M059J (cell line): ENCODE data around the gene CDC34. TPM values are rescaled to one million over a fixed set of nuclear protein-coding genes. Genes with fewer than 3 reads are reported as not detected.
A peak's percentile ranks its signal among the peaks of the same experiment; 100 is the strongest.

Source experiments
- DNase-seq: peaks from one replicate; pipeline ENCODE4 v3.0.0-alpha.2; 2012; ENCODE audit warnings: low read depth
- total RNA-seq: library from RNA; depleted of rRNA; stranded (reverse); fragments of >200 nt; shearing (Covaris generic); gene quantifications from 2 replicates; pipeline ENCODE4 v1.2.3, GENCODE V29; 2014; rRNA removed

Gene CDC34
- total RNA-seq, 1 experiment from 2014 or later, result 57.4 TPM

- DNase-seq, result no peak
Observed at GRCh38 chr19:588741-589692, 57.5 kb downstream of the CDC34 start.

DNA sequence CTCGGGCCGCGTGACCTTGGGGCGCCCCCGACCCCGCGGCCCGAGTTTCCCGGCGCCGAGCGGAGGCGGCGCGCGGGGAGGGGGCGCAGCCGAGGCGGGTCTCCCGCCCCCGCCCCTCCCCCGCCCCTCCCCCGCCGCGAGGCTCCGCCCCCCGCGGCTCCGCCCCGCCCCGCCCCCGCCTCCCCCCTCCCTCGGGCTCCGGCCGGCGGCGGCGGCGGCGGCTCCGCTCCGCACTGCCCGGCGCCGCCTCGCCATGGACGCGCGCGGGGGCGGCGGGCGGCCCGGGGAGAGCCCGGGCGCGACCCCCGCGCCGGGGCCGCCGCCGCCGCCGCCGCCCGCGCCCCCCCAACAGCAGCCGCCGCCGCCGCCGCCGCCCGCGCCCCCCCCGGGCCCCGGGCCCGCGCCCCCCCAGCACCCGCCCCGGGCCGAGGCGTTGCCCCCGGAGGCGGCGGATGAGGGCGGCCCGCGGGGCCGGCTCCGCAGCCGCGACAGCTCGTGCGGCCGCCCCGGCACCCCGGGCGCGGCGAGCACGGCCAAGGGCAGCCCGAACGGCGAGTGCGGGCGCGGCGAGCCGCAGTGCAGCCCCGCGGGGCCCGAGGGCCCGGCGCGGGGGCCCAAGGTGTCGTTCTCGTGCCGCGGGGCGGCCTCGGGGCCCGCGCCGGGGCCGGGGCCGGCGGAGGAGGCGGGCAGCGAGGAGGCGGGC lies 58.3 kb downstream of the CDC34 start, which contains the start of gene HCN2:
Gene HCN2, plus strand, starts transcription at position 189 of the 703 bp plus-strand sequence. Its CDS starts 65 bp downstream, at position 254.
- DNase-seq, result no peak

DNA sequence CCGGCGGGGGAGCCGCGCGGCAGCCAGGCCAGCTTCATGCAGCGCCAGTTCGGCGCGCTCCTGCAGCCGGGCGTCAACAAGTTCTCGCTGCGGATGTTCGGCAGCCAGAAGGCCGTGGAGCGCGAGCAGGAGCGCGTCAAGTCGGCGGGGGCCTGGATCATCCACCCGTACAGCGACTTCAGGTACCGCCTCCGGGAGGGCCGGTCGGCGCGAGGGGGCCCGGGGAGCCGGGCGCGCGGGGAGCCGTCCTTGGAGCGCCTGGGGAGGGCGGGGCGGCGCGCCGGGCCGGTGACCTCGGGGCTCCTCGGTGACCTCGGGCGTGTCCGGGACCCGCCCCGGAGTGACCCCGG lies 58.8 kb downstream of the CDC34 start:
- peak; percentile 46 for DNase-seq

DNA sequence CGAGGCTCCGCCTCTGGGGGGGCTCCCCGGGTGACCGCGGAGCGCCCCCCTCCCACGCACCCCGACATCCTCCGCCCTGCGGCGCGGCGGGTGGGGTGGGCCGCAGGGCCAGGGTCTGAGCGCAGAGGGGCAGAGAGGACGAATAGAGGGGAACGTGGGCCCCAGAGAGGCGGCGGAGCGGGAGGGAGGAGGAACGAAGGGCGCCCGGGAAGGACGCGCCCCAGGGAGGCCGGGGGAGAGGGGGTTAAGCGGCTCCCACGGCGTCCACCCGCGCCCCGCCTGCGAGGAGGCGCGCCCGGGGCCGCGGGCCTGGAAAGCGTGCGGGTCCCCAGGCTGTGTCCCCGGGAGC lies 59.2 kb downstream of the CDC34 start:
- no peak for DNase-seq

DNA sequence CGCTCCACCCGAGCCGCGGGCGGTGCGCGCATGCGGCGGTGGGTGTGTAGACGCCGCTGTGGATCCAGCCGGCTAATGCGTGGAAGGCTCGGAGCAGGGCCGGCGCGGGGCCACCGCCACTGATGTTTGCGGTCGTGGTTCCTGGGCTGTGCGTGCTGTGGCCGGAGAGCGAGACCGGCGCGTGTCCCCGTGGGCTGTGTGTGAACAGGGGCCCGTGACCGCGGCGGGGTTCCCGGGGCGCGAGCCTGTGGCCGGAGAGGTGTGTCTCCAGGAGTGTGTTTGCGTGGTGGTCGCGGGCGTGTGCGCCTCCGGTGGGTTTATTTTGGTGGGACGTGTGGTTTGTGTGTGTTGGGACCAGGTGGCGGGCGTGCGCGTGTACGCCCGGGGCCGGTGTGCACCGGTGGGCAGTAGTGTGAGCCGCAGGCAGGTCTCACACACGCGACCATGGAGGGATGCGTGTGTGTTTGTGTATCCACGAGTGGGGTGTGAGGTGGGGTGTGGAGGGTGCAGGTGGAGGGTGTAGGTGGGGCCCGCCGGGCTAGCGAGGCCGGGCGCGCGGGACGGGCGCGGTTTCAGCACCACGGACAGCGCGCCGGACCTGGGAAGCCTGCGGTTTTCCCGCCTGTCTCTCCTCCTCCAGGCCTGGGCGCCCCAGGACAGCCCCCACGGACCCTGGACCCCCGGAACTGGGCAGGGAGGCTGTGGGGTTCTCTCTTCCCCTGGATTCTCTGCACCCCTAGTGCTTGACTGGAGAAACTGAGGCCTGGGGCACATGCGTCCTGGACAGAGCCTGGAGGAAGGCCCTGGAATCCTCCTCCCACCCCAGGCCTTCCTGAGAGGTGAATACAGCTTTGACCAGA lies 59.8 kb downstream of the CDC34 start:
- no peak for DNase-seq

Other genes with a start within 250 kb of the CDC34 start
- gene PLPP2, start 240.4 kb upstream of the CDC34 start, total RNA-seq, result 32.6 and 39.3 TPM in 2 replicates
- 9.0 and 17.9 TPM in 2 replicates for gene MIER2, start 187.0 kb upstream of the CDC34 start, total RNA-seq
- 0.74 TPM in 1 of 2 replicates, not detected in the other for gene C2CD4C, start 122.6 kb upstream of the CDC34 start, total RNA-seq
- 0.05 TPM in 1 of 2 replicates, not detected in the other for gene SHC2, start 70.7 kb upstream of the CDC34 start, total RNA-seq
- gene MADCAM1, start 35.3 kb upstream of the CDC34 start, total RNA-seq, result not detected in 2 replicates
- gene TPGS1, start 24.3 kb upstream of the CDC34 start, total RNA-seq, result 43.6 and 43.9 TPM in 2 replicates
- gene GZMM, start 12.3 kb downstream of the CDC34 start, total RNA-seq, result 0.84 and 1.6 TPM in 2 replicates
- gene BSG, start 40.8 kb downstream of the CDC34 start, total RNA-seq, result 961 and 1,106 TPM in 2 replicates
- 0.42 and 1.4 TPM in 2 replicates for gene HCN2, start 58.1 kb downstream of the CDC34 start, total RNA-seq
- gene POLRMT, start 101.8 kb downstream of the CDC34 start, total RNA-seq, result 16.4 and 25.5 TPM in 2 replicates
- not detected in 2 replicates for gene FGF22, start 108.1 kb downstream of the CDC34 start, total RNA-seq
- gene RNF126, start 131.5 kb downstream of the CDC34 start, total RNA-seq, result 33.6 and 53.8 TPM in 2 replicates
- gene FSTL3, start 144.6 kb downstream of the CDC34 start, total RNA-seq, result 29.7 and 59.0 TPM in 2 replicates
- gene PRSS57, start 163.7 kb downstream of the CDC34 start, total RNA-seq, result not detected in 2 replicates
- gene PALM, start 177.2 kb downstream of the CDC34 start, total RNA-seq, result 0.07 and 1.4 TPM in 2 replicates
- 0.37 and 0.79 TPM in 2 replicates for gene MISP, start 219.4 kb downstream of the CDC34 start, total RNA-seq